BLaER1 treated with 17β-estradiol and CSF1 and Interleukin-3, amounts not matched to agents 10 nM and 100 nM (cell line): ENCODE results near the gene ARID3B.

Experiments used
- H3K27ac ChIP-seq, 11 experiments: shearing (Covaris generic); formaldehyde crosslinking; 2 replicates each; pipeline ENCODE4 v1.8.1; 2022
- H3K27me3 ChIP-seq, 11 experiments: shearing (Covaris generic); formaldehyde crosslinking; 2 replicates each; pipeline ENCODE4 v1.8.1; 2022
- H3K36me3 ChIP-seq, 11 experiments: shearing (Covaris generic); formaldehyde crosslinking; 2 replicates each; pipeline ENCODE4 v1.8.1; 2022
- H3K4me1 ChIP-seq, 10 experiments: shearing (Covaris generic); formaldehyde crosslinking; 2 replicates each; pipeline ENCODE4 v1.8.1; 2022
- H3K4me2 ChIP-seq, 11 experiments: shearing (Covaris generic); formaldehyde crosslinking; 2 replicates each; pipeline ENCODE4 v1.8.1; 2022
- H3K4me3 ChIP-seq, 10 experiments: shearing (Covaris generic); formaldehyde crosslinking; 2 replicates each; pipeline ENCODE4 v1.8.1; 2022
- H3K9ac ChIP-seq, 11 experiments: shearing (Covaris generic); formaldehyde crosslinking; 2 replicates each; pipeline ENCODE4 v1.8.1; 2022
- H3K9me3 ChIP-seq, 11 experiments: shearing (Covaris generic); formaldehyde crosslinking; replicated peaks in 1 of 11; 2 replicates each; pipeline ENCODE4 v1.8.1; 2022
- H4K20me1 ChIP-seq, 11 experiments: shearing (Covaris generic); formaldehyde crosslinking; 2 replicates each; pipeline ENCODE4 v1.8.1; 2022
- Cebpa-rat ChIP-seq, 11 experiments: shearing (Covaris generic); IDR thresholded peaks; 2 replicates each; pipeline ENCODE4 v1.8.1; 2022

The ARID3B gene

DNA sequence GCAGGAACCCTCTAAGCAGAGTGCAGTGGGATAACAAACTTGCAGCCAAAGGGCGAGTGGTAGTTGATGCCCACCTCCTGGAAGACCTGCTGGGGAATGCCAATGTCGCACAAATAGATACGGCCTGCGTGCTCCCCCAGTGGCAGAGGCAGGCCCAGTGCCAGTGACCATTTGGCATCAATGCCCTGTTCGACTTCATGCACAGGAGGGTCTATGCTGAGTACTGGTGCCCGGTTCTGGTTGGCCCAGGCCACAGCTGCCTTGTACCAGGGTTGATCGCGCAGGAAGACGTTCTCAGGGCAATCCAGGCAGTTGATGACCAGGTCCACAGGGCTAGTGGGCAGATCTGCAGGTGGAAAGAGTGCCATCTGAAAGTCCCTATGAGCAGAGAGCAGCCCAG, 91.6 kb downstream of the ARID3B start:
- TF ChIP-seq Cebpa-rat (IDR thresholded peaks at IDR 0.05), result no peak
- Histone ChIP-seq H3K4me1 (peaks cover 32 to 43% (median 36%) of the 10 kb centered on the region in 10 experiments), H3K9ac (peak overlapping the region in 1 of 11 experiments; percentile 13; a peak in 1 of 22 replicates), H3K4me3 (no peak overlapping the region), H3K4me2 (no peak overlapping the region), H3K27me3 (no peaks in the 10 kb centered on the region), H3K36me3 (peaks cover 89 to 100% (median 98%) of the 10 kb centered on the region in 11 experiments), H3K27ac (no peak overlapping the region), H4K20me1 (peaks cover 76 to 100% (median 96%) of the 10 kb centered on the region in 11 experiments; a peak in 21 of 22 replicates), H3K9me3 (no peaks in the 10 kb centered on the region)

GRCh38 chr15:74633781-74634180, 92.8 kb downstream of the ARID3B start:
- Histone ChIP-seq H3K9me3 (no peaks in the 10 kb centered on the region), H3K36me3 (peaks cover 88 to 100% (median 98%) of the 10 kb centered on the region in 11 experiments), H3K4me1 (peaks cover 20 to 31% (median 28%) of the 10 kb centered on the region in 10 experiments), H3K27ac (no peak overlapping the region), H3K9ac (no peak overlapping the region), H3K4me3 (no peak overlapping the region), H3K4me2 (no peak overlapping the region), H4K20me1 (peaks cover 65 to 97% (median 84%) of the 10 kb centered on the region in 11 experiments; a peak in 21 of 22 replicates), H3K27me3 (no peaks in the 10 kb centered on the region)
- TF ChIP-seq Cebpa-rat (IDR thresholded peaks at IDR 0.05), result no peak

GRCh38 chr15:74635228-74635627, 94.2 kb downstream of the ARID3B start:
- no peaks in the 10 kb centered on the region for H3K27me3 ChIP-seq
- no peak overlapping the region for H3K27ac ChIP-seq
- H3K4me1 ChIP-seq, result peaks cover 6 to 16% (median 14%) of the 10 kb centered on the region in 10 experiments
- H3K36me3 ChIP-seq, result peaks cover 88 to 100% (median 98%) of the 10 kb centered on the region in 11 experiments
- no peaks in the 10 kb centered on the region for H3K9me3 ChIP-seq
- no peak overlapping the region for H3K4me2 ChIP-seq
- no peak for TF ChIP-seq Cebpa-rat (IDR thresholded peaks at IDR 0.05)
- no peak overlapping the region for H3K4me3 ChIP-seq
- H4K20me1 ChIP-seq, result peaks cover 56 to 97% (median 77%) of the 10 kb centered on the region in 11 experiments; a peak in 21 of 22 replicates
- no peak overlapping the region for H3K9ac ChIP-seq

- Histone ChIP-seq H3K9ac (0 out of 22 replicates have a peak overlapping the region, but pooled peaks of 1 of the 11 experiments have one; percentile 7), H3K36me3 (peaks cover 92 to 100% (median 98%) of the 10 kb centered on the region in 11 experiments), H4K20me1 (peaks cover 53 to 97% (median 77%) of the 10 kb centered on the region in 11 experiments; a peak in 21 of 22 replicates), H3K27me3 (no peaks in the 10 kb centered on the region), H3K9me3 (no peaks in the 10 kb centered on the region), H3K27ac (no peak overlapping the region), H3K4me1 (no peaks in the 10 kb centered on the region; a peak in 1 of 20 replicates), H3K4me3 (no peak overlapping the region), H3K4me2 (no peak overlapping the region)
- no peak for TF ChIP-seq Cebpa-rat (IDR thresholded peaks at IDR 0.05)
These were observed 96.0 kb downstream of the ARID3B start for GRCh38 chr15:74636984-74637383.

DNA sequence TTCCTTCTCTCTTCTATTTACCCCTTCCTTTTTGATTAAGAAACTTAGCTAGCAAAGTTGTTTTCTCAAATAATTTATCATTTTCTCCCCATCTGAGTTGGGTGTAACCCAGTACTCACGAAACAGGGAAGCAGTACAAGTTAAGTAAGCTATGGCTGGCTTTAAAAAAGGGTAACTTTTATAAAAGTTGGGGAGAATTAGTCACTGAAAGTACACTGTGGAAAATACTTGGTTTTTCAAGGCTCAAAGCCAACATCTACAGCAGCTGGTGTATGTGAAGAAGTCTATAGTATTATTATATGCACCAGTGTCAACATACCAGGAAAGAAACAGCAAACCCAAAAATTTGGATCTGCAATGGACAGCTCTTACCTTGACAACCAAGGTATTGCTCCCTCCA, 100.1 kb downstream of the ARID3B start:
- Histone ChIP-seq H3K27ac (no peak overlapping the region), H3K4me2 (no peak overlapping the region; a peak in 1 of 22 replicates), H3K9ac (no peak overlapping the region), H3K4me1 (peaks cover 0 to 9% (median 0%) of the 10 kb centered on the region in 10 experiments; a peak in 3 of 20 replicates), H3K36me3 (peaks cover 60 to 97% (median 87%) of the 10 kb centered on the region in 11 experiments), H3K27me3 (no peaks in the 10 kb centered on the region), H4K20me1 (peaks cover 43 to 95% (median 73%) of the 10 kb centered on the region in 11 experiments; a peak in 20 of 22 replicates), H3K9me3 (no peaks in the 10 kb centered on the region), H3K4me3 (no peak overlapping the region)
- no peak for TF ChIP-seq Cebpa-rat (IDR thresholded peaks at IDR 0.05)

GRCh38 chr15:74642348-74642733, 101.3 kb downstream of the ARID3B start:
- H3K4me1 ChIP-seq, result peaks cover 0 to 9% (median 0%) of the 10 kb centered on the region in 10 experiments; a peak in 3 of 20 replicates
- no peak overlapping the region for H3K4me3 ChIP-seq
- H3K27ac ChIP-seq, result peak overlapping the region in 2 of 11 experiments; percentile 11 to 14; a peak in 1 of 22 replicates
- no peaks in the 10 kb centered on the region for H3K9me3 ChIP-seq
- TF ChIP-seq Cebpa-rat (IDR thresholded peaks at IDR 0.05), result no peak
- peaks cover 53 to 94% (median 77%) of the 10 kb centered on the region in 11 experiments for H3K36me3 ChIP-seq
- peaks cover 51 to 95% (median 74%) of the 10 kb centered on the region in 11 experiments; a peak in 21 of 22 replicates for H4K20me1 ChIP-seq
- no peak overlapping the region for H3K4me2 ChIP-seq
- no peaks in the 10 kb centered on the region for H3K27me3 ChIP-seq
- H3K9ac ChIP-seq, result 0 out of 22 replicates have a peak overlapping the region, but pooled peaks of 1 of the 11 experiments have one; percentile 8

DNA sequence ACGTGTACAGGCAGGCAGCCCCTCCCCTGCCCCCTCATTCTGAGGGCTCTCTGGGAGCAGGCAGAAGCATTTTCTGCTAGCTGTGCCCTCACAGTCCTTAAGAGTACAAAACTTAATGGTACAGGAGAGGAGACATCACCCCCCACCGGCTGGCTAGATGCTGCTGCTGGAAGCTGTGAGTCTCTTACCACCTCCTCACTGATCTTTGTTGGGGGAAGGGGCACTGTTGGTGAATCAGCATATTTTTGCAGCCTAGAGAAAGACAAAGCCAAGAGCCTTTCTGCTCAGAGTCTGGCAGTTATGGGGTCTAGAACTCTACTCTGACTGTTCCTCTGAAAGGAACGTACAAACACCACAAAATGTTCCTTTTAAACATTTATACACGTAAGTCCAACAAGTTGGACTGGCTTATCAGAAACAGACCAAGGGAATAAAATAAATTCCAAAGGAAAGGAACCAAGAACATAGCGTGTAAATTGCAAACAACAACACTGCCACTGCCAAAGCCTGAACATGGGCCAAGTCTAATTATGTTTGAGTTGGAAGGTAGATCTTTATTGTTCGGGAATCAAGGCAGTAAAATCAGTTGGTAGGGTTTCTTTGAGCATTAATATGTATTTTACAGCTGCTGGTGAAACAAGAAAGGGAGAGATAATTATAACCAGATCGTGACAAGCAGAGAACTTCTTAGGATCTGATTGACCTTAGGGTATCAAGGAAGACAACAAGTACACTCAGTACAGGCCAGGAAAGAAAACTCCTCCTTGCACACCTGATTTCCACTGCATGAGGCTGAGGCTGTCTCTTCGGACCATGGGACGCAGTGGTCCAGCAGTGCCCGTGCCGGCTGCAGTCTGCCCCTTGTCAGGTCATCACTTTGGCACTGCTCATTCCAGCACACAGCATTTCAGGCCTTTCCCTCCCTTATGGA, 102.0 kb downstream of the ARID3B start:
- H3K4me2 ChIP-seq, result no peak overlapping the region

GRCh38 chr15:74643665-74644204, 102.7 kb downstream of the ARID3B start:
- Histone ChIP-seq H4K20me1 (peaks cover 65 to 97% (median 87%) of the 10 kb centered on the region in 11 experiments; a peak in 21 of 22 replicates), H3K36me3 (peaks cover 40 to 89% (median 77%) of the 10 kb centered on the region in 11 experiments), H3K9ac (peak overlapping the region in 2 of 11 experiments; percentile 5 to 14; a peak in 1 of 22 replicates), H3K4me2 (no peak overlapping the region), H3K4me1 (peaks cover 0 to 15% (median 0%) of the 10 kb centered on the region in 10 experiments; a peak in 7 of 20 replicates), H3K27me3 (no peaks in the 10 kb centered on the region), H3K4me3 (no peak overlapping the region), H3K27ac (peak overlapping the region in 1 of 11 experiments; percentile 14; a peak in 1 of 22 replicates), H3K9me3 (no peaks in the 10 kb centered on the region)
- no peak for TF ChIP-seq Cebpa-rat (IDR thresholded peaks at IDR 0.05)

More for the DNA sequence above, 102.0 kb downstream of the ARID3B start:
- Histone ChIP-seq H3K9me3 (no peaks in the 10 kb centered on the region), H3K27me3 (no peaks in the 10 kb centered on the region), H3K9ac (peak overlapping the region in 3 of 11 experiments; percentile 6 to 14 (median 8); a peak in 1 of 22 replicates), H4K20me1 (peaks cover 58 to 96% (median 80%) of the 10 kb centered on the region in 11 experiments; a peak in 21 of 22 replicates), H3K27ac (peak overlapping the region in 2 of 11 experiments; percentile 11 to 14; a peak in 1 of 22 replicates), H3K36me3 (peaks cover 46 to 92% (median 77%) of the 10 kb centered on the region in 11 experiments), H3K4me3 (no peak overlapping the region), H3K4me1 (peaks cover 0 to 9% (median 0%) of the 10 kb centered on the region in 10 experiments; a peak in 3 of 20 replicates)
- TF ChIP-seq Cebpa-rat (IDR thresholded peaks at IDR 0.05), result no peak
